Mucosa of rectum (tissue), 2 donors: Measurements from ENCODE around the gene ANK2.

Source experiments
- H3K27ac ChIP-seq, 2 donors: one replicate each; pipeline ENCODE4 v1.7.0; 2013; ENCODE audit warnings: inconsistent platforms in 2 of 2, low read depth in 2 of 2, low read length in 2 of 2
- H3K27me3 ChIP-seq, 2 donors: one replicate each; pipeline ENCODE4 v1.7.0; 2013; ENCODE audit warnings: low read length in 2 of 2; ENCODE audit not compliant: control insufficient read depth in 2 of 2, insufficient read depth in 2 of 2
- H3K36me3 ChIP-seq, 2 donors: one replicate each; pipeline ENCODE4 v1.7.0; 2013; ENCODE audit warnings: low read length in 2 of 2; ENCODE audit not compliant: control insufficient read depth in 2 of 2, insufficient read depth in 2 of 2
- H3K4me1 ChIP-seq, 2 donors: one replicate each; pipeline ENCODE4 v1.7.0; 2013; ENCODE audit warnings: low read length in 2 of 2, mild to moderate bottlenecking in 1 of 2; ENCODE audit not compliant: control insufficient read depth in 2 of 2, insufficient read depth in 2 of 2
- H3K4me3 ChIP-seq, 2 donors: one replicate each; pipeline ENCODE4 v1.7.0; 2013; ENCODE audit warnings: low read length in 2 of 2
- H3K9ac ChIP-seq, 2 donors: one replicate each; pipeline ENCODE4 v1.7.0; 2013; ENCODE audit warnings: low read length in 2 of 2, low read depth in 1 of 2, mild to moderate bottlenecking in 1 of 2
- H3K9me3 ChIP-seq, 2 donors: one replicate each; pipeline ENCODE4 v1.7.0; 2013; ENCODE audit warnings: low read length in 2 of 2; ENCODE audit not compliant: control insufficient read depth in 2 of 2
- donor health status: healthy.
- donor health status: Normal muscosa, but diverticular disease.

ANK2 gene

GRCh38 chr4:113260688-113261087 lies 211.2 kb downstream of the ANK2 start:
- Histone ChIP-seq H3K27ac (no peak overlapping the region), H3K4me3 (no peak overlapping the region), H3K27me3 (no peaks in the 10 kb centered on the region), H3K4me1 (no peaks in the 10 kb centered on the region), H3K9ac (no peak overlapping the region), H3K9me3 (no peaks in the 10 kb centered on the region), H3K36me3 (no peaks in the 10 kb centered on the region)

GRCh38 chr4:113263274-113263673 lies 213.8 kb downstream of the ANK2 start:
- Histone ChIP-seq H3K27me3 (no peaks in the 10 kb centered on the region), H3K27ac (no peak overlapping the region), H3K9me3 (no peaks in the 10 kb centered on the region), H3K4me1 (no peaks in the 10 kb centered on the region), H3K4me3 (no peak overlapping the region), H3K9ac (no peak overlapping the region), H3K36me3 (no peaks in the 10 kb centered on the region)

- Histone ChIP-seq H3K27ac (no peak overlapping the region), H3K4me1 (no peaks in the 10 kb centered on the region), H3K4me3 (no peak overlapping the region), H3K9ac (no peak overlapping the region), H3K9me3 (no peaks in the 10 kb centered on the region), H3K27me3 (no peaks in the 10 kb centered on the region), H3K36me3 (no peaks in the 10 kb centered on the region)
Measured at GRCh38 chr4:113270520-113271319, 221.3 kb downstream of the ANK2 start.

- no peak overlapping the region for H3K27ac ChIP-seq
- H3K36me3 ChIP-seq, result no peaks in the 10 kb centered on the region
- H3K9me3 ChIP-seq, result no peaks in the 10 kb centered on the region
- no peak overlapping the region for H3K9ac ChIP-seq
- H3K4me1 ChIP-seq, result no peaks in the 10 kb centered on the region
- H3K4me3 ChIP-seq, result no peak overlapping the region
- H3K27me3 ChIP-seq, result no peaks in the 10 kb centered on the region
Measured at GRCh38 chr4:113272523-113272922, 223.1 kb downstream of the ANK2 start.

GRCh38 chr4:113273721-113274220 lies 224.3 kb downstream of the ANK2 start:
- Histone ChIP-seq H3K27me3 (no peaks in the 10 kb centered on the region), H3K4me3 (no peak overlapping the region), H3K9me3 (no peaks in the 10 kb centered on the region), H3K4me1 (no peaks in the 10 kb centered on the region), H3K9ac (no peak overlapping the region), H3K36me3 (no peaks in the 10 kb centered on the region), H3K27ac (no peak overlapping the region)

GRCh38 chr4:113276464-113277170 lies 227.2 kb downstream of the ANK2 start:
- H3K4me1 ChIP-seq, result no peaks in the 10 kb centered on the region
- no peak overlapping the region for H3K27ac ChIP-seq
- H3K9ac ChIP-seq, result no peak overlapping the region

GRCh38 chr4:113278324-113278934 lies 229.0 kb downstream of the ANK2 start:
- H3K27me3 ChIP-seq, result no peaks in the 10 kb centered on the region
- H3K27ac ChIP-seq, result no peak overlapping the region
- no peaks in the 10 kb centered on the region for H3K4me1 ChIP-seq
- H3K9me3 ChIP-seq, result no peaks in the 10 kb centered on the region
- H3K4me3 ChIP-seq, result no peak overlapping the region
- H3K9ac ChIP-seq, result no peak overlapping the region
- no peaks in the 10 kb centered on the region for H3K36me3 ChIP-seq

More at GRCh38 chr4:113276464-113277170, 227.2 kb downstream of the ANK2 start:
- no peaks in the 10 kb centered on the region for H3K9me3 ChIP-seq
- no peak overlapping the region for H3K4me3 ChIP-seq
- no peaks in the 10 kb centered on the region for H3K27me3 ChIP-seq
- no peaks in the 10 kb centered on the region for H3K36me3 ChIP-seq

- no peak overlapping the region for H3K4me3 ChIP-seq
- no peaks in the 10 kb centered on the region for H3K9me3 ChIP-seq
- H3K27me3 ChIP-seq, result no peaks in the 10 kb centered on the region
- no peak overlapping the region for H3K9ac ChIP-seq
- H3K27ac ChIP-seq, result no peak overlapping the region
- H3K36me3 ChIP-seq, result no peaks in the 10 kb centered on the region
- H3K4me1 ChIP-seq, result no peaks in the 10 kb centered on the region
Measured at GRCh38 chr4:113285501-113285900, 236.0 kb downstream of the ANK2 start.

GRCh38 chr4:113288257-113288656 lies 238.8 kb downstream of the ANK2 start:
- Histone ChIP-seq H3K27ac (no peak overlapping the region), H3K9ac (no peak overlapping the region), H3K36me3 (no peaks in the 10 kb centered on the region)

GRCh38 chr4:113288696-113289095 lies 239.2 kb downstream of the ANK2 start:
- Histone ChIP-seq H3K4me1 (no peaks in the 10 kb centered on the region), H3K27ac (no peak overlapping the region), H3K9ac (no peak overlapping the region), H3K4me3 (no peak overlapping the region), H3K9me3 (no peaks in the 10 kb centered on the region), H3K36me3 (no peaks in the 10 kb centered on the region), H3K27me3 (no peaks in the 10 kb centered on the region)

More at GRCh38 chr4:113288257-113288656, 238.8 kb downstream of the ANK2 start:
- no peaks in the 10 kb centered on the region for H3K9me3 ChIP-seq
- H3K4me1 ChIP-seq, result no peaks in the 10 kb centered on the region
- no peaks in the 10 kb centered on the region for H3K27me3 ChIP-seq
- no peak overlapping the region for H3K4me3 ChIP-seq
